ENCODE measurements around the gene C11orf97.
"Not testable (repeated sequence)": the region's sequence is repeated elsewhere in the genome, so short reads cannot be mapped to it uniquely, and the experiment has no call there.

Gene C11orf97

GRCh38 chr11:94493281-94494125 is 18.8 kb upstream of the C11orf97 start, which contains the start of the genes ANKRD49 and MRE11:
Gene ANKRD49 (plus strand): TSS chr11:94493984. CDS start chr11:94496694, 2,710 bp downstream.
Gene MRE11 (minus strand): TSS chr11:94493844. CDS start chr11:94492801, 1,043 bp downstream.
- TF ChIP-seq CTCF (IDR thresholded peaks at IDR 0.05) (no peak), ZFX (IDR thresholded peaks at IDR 0.05; ENCODE audit: borderline replicate concordance) (no peak)
- H3K27ac ChIP-seq, result peak within 1 kb of the TSS; percentile 81

- H3K27ac ChIP-seq, result peak overlapping the region; percentile 81
- no peak for TF ChIP-seq CTCF (IDR thresholded peaks at IDR 0.05)
- TF ChIP-seq ZFX (IDR thresholded peaks at IDR 0.05; ENCODE audit: borderline replicate concordance), result no peak
Observed at GRCh38 chr11:94494126-94494680, 18.1 kb upstream of the C11orf97 start.

- TF ChIP-seq ZFX (IDR thresholded peaks at IDR 0.05; ENCODE audit: borderline replicate concordance) (no peak), CTCF (IDR thresholded peaks at IDR 0.05) (no peak)
Observed at GRCh38 chr11:94500181-94500580, 12.1 kb upstream of the C11orf97 start.

GRCh38 chr11:94501522-94501921 is 10.7 kb upstream of the C11orf97 start:
- no peak overlapping the region for H3K27ac ChIP-seq
- TF ChIP-seq CTCF (IDR thresholded peaks at IDR 0.05), result no peak
- TF ChIP-seq ZFX (IDR thresholded peaks at IDR 0.05; ENCODE audit: borderline replicate concordance), result no peak

More at GRCh38 chr11:94500181-94500580, 12.1 kb upstream of the C11orf97 start:
- no peak overlapping the region for H3K27ac ChIP-seq

GRCh38 chr11:94504689-94505293 is 7.5 kb upstream of the C11orf97 start:
- H3K27ac ChIP-seq, result no peak overlapping the region
- peak; percentile 81 for TF ChIP-seq CTCF (IDR thresholded peaks at IDR 0.05)
- no peak for TF ChIP-seq ZFX (IDR thresholded peaks at IDR 0.05; ENCODE audit: borderline replicate concordance)

GRCh38 chr11:94506513-94506912 is 5.7 kb upstream of the C11orf97 start:
- not testable (repeated sequence) for H3K27ac ChIP-seq

- no peak overlapping the region for H3K27ac ChIP-seq
- TF ChIP-seq CTCF (IDR thresholded peaks at IDR 0.05) (no peak), ZFX (IDR thresholded peaks at IDR 0.05; ENCODE audit: borderline replicate concordance) (no peak)
Observed at GRCh38 chr11:94507485-94507884, 4.8 kb upstream of the C11orf97 start.

Measured in 22Rv1 (cell line).